Activated naive CD8-positive, alpha-beta T cell (primary cell): ENCODE measurements around the gene PCDH9.
"Not testable (repeated sequence)": the region's sequence is repeated elsewhere in the genome, so short reads cannot be mapped to it uniquely, and the experiment has no call there.

ENCODE experiments used
- H3K27ac Mint-ChIP-seq: one replicate; pipeline ENCODE4 v1.8.0; 2021; ENCODE audit warnings: mixed read lengths
- H3K27me3 Mint-ChIP-seq: one replicate; pipeline ENCODE4 v1.8.0; 2021; ENCODE audit warnings: mixed read lengths
- H3K36me3 Mint-ChIP-seq: one replicate; pipeline ENCODE4 v1.8.0; 2021; ENCODE audit warnings: mixed read lengths
- H3K4me1 Mint-ChIP-seq: one replicate; pipeline ENCODE4 v1.8.0; 2021; ENCODE audit warnings: low read depth, mixed read lengths
- H3K4me3 Mint-ChIP-seq: one replicate; pipeline ENCODE4 v1.8.0; 2021; ENCODE audit warnings: mild to moderate bottlenecking, mixed read lengths
- H3K9me3 Mint-ChIP-seq: one replicate; pipeline ENCODE4 v1.8.0; 2021; ENCODE audit warnings: low read depth, mixed read lengths

The PCDH9 gene

DNA sequence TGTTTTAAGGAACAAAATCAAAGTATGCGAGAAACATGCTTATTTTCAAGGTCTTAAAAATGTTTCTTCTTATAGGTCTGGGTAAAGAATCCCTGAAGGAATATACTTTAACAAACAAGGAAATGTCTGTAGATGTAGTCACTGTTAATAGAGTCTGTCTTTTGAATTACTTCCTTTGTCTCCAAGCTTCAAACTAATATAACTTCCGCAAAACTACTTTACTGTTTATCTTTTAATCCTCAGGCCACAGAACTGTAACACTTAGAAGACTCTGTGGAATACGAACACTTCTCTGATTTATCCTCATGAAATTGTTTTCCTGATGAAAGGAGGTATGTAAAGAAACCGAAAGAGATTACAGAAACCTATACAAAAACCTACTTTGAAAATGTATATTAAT, 316.0 kb downstream of the PCDH9 start:
- peaks cover 6% of the 10 kb centered on the region for H3K4me1 Mint-ChIP-seq
- no peak overlapping the region for H3K27ac Mint-ChIP-seq
- H3K4me3 Mint-ChIP-seq = no peak overlapping the region
- H3K36me3 Mint-ChIP-seq = no peaks in the 10 kb centered on the region
- H3K27me3 Mint-ChIP-seq = no peaks in the 10 kb centered on the region
- no peaks in the 10 kb centered on the region for H3K9me3 Mint-ChIP-seq

DNA sequence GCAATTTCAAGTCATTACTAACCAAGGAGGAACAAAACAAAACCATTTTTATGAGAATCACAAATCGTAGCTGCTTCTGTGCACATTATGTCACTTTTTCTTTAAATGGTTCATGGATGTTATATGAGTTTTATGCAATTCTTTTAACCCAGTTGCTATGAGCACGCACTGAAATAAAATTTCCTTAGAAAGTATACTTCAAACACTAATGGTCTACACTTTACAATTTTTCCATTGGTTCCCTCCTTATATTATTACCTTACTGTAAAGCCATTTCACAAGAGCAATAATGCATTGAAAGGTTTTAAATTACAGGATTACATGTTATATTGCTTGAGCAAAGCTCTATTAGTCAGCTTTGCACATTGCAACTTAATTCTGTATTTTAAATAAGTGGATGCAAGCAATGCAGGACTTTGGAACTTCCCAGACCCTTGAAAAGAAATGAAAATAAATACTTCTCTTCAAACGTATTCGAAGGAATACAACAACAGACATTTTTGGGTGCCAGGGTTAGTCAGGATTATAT, 318.7 kb downstream of the PCDH9 start:
- Mint-ChIP-seq H3K4me3 (no peak overlapping the region), H3K4me1 (peaks cover 6% of the 10 kb centered on the region), H3K9me3 (no peaks in the 10 kb centered on the region), H3K27me3 (no peaks in the 10 kb centered on the region), H3K27ac (no peak overlapping the region), H3K36me3 (no peaks in the 10 kb centered on the region)

DNA sequence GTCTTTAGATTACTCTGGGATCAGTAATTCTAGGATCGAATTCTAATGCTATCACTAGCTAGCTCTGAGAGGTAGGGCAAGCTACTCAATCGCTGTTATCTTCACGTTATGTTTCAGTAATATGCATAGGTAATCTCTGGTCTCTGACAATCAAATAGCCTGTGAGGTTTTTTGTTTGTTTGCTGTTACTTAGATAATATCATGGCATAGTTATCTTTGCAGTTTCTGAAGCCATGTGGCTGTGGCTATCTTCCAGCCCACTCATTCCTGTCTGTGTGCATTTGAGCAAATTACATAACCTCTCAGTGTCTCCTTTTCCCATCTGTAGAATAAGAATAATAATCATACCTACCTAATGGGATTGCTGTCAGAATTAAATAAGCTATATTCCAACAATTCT, 330.2 kb downstream of the PCDH9 start:
- Mint-ChIP-seq H3K9me3 (no peaks in the 10 kb centered on the region), H3K27ac (no peak overlapping the region), H3K27me3 (no peaks in the 10 kb centered on the region), H3K4me3 (no peak overlapping the region), H3K36me3 (no peaks in the 10 kb centered on the region), H3K4me1 (no peaks in the 10 kb centered on the region)

DNA sequence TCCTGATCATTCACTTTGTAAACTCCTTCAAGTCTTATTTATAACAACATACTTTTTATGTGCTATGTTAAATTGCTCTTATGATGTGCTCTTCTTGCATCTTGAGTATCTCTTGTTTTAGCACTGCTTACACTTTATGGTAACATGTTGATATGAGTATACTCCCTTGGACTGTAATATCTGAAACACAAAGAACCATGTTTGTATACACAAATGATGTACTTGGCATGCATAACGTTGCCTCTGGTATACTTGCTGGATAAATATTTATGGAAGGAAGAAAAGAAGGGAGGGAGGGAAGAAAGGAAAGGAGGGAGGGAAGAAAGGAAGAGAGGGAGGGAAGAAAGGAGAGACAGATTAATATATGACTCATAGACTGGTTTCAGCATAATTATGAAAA, 333.2 kb downstream of the PCDH9 start:
- no peak overlapping the region for H3K27ac Mint-ChIP-seq
- no peaks in the 10 kb centered on the region for H3K4me1 Mint-ChIP-seq
- no peak overlapping the region for H3K4me3 Mint-ChIP-seq
- H3K36me3 Mint-ChIP-seq = no peaks in the 10 kb centered on the region
- no peaks in the 10 kb centered on the region for H3K9me3 Mint-ChIP-seq
- no peaks in the 10 kb centered on the region for H3K27me3 Mint-ChIP-seq

DNA sequence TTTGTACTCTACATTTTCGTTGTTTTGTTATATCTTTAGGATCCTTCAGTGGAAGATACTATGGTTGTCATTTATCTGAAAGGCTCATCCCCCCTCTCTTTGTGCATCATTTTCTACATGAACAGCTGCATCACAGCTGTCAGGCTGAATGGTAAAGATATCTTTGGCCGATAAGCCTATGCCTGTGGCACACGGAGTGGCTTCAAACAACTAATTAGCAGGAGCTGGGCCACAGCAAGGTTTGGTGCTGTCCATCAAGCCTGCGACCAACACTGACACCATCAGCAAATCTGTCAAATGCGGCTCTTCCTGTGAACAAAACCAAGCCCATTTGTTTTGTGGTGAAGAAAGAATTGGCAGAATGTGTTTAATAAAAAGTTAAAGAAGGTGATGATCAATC, 334.4 kb downstream of the PCDH9 start:
- no peaks in the 10 kb centered on the region for H3K36me3 Mint-ChIP-seq
- H3K4me3 Mint-ChIP-seq = no peak overlapping the region
- no peaks in the 10 kb centered on the region for H3K4me1 Mint-ChIP-seq
- no peaks in the 10 kb centered on the region for H3K9me3 Mint-ChIP-seq
- no peaks in the 10 kb centered on the region for H3K27me3 Mint-ChIP-seq
- H3K27ac Mint-ChIP-seq = no peak overlapping the region

DNA sequence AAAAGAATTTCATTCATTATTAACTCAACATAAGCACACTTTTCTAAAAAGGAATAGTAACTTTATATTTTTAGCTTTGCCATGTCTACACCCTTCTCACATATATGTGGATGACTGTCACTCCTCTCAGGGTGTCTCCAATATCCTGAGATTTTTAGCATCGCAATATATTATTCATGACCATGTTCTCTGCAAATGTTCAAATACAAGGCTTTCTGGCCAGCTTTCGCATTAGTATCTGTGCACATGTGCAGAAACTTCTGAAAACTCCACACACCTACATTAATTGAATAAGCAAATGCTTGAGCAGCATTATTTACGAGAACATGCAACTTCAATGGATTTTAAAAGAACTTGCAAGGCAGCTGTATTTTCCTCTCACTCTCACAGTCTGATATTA, 334.8 kb downstream of the PCDH9 start:
- Mint-ChIP-seq H3K36me3 (no peaks in the 10 kb centered on the region), H3K4me1 (no peaks in the 10 kb centered on the region), H3K27me3 (no peaks in the 10 kb centered on the region), H3K9me3 (no peaks in the 10 kb centered on the region), H3K4me3 (no peak overlapping the region), H3K27ac (no peak overlapping the region)

DNA sequence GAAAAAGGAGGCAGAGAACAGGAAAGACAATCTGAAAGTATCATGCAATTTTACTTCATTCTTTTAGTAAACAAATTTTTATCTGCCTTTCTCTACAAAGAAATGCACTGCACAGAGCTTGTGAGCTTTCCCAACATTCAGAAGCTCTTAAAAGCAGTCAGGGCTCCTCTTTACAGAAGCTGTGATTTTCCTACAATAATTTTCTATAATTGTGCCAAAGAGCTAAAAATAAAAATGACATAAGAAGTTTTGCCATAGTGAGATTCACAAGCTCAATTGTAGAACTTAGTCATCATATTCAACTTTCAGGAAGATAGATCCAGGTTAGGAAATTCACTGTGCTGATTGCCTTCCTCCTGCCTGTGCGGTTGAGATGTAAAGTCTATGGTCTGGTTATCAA, 341.4 kb downstream of the PCDH9 start:
- Mint-ChIP-seq H3K27me3 (no peaks in the 10 kb centered on the region), H3K4me3 (no peak overlapping the region), H3K36me3 (no peaks in the 10 kb centered on the region), H3K9me3 (no peaks in the 10 kb centered on the region), H3K4me1 (no peaks in the 10 kb centered on the region), H3K27ac (no peak overlapping the region)

DNA sequence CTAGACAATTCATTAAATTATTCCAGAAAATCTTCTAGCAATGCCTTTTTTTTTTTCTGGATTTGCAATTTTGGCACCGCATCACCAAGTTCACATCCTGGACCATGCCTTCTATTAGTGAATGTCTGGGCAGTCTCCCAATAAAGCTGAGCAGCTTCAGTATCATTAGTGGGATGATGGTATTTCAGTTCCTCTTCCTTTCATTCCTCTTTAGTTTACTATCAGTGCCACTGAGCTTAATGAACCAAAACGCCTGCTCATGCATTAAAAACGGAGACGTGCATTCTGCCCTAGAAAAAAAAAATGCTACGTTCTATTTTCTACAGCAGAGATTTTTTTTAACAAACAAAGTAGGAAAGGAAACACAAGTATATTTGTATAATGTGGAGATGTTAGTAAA, 343.0 kb downstream of the PCDH9 start:
- Mint-ChIP-seq H3K4me1 (no peaks in the 10 kb centered on the region), H3K36me3 (no peaks in the 10 kb centered on the region), H3K4me3 (no peak overlapping the region), H3K27ac (no peak overlapping the region), H3K27me3 (no peaks in the 10 kb centered on the region), H3K9me3 (no peaks in the 10 kb centered on the region)

DNA sequence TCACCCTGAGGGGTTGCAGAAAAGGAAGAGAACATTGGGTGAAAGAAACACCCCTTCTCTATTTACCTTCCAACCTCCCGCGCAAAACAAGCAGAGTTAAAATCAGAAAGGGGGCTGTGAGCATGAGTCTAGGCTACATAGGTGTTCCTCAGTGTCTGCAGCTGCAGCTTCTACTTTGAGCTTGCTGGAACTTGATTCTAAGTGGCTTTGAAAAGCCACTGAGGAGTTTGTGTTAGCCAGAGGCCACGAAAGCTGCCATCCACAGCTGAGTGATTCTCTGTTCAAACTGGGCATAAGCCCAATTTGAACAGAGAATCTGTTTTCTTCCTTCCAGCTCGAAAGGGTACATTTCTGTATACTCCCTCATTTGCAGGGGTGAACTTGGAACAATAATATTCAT, 343.9 kb downstream of the PCDH9 start:
- Mint-ChIP-seq H3K36me3 (no peaks in the 10 kb centered on the region), H3K27ac (no peak overlapping the region), H3K27me3 (no peaks in the 10 kb centered on the region), H3K4me3 (no peak overlapping the region), H3K9me3 (no peaks in the 10 kb centered on the region), H3K4me1 (no peaks in the 10 kb centered on the region)

DNA sequence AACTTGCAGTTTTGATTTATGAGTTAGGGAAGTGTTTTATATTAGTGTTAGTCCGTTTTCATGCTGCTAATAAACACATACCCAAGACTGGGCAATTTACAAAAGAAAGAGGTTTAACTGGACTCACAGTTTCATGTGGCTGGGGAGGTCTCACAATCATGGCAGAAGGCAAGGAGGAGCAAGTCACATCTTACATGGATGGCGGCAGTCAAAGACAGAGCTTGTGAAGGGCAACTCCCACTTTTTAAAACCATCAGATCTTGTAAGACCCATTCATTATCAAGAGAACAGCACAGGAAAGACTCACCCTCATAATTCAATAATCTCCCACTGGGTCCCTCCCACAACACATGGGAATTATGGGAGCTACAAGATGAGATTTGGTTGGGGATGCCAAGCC, 349.0 kb downstream of the PCDH9 start:
- H3K27ac Mint-ChIP-seq = not testable (repeated sequence)

DNA sequence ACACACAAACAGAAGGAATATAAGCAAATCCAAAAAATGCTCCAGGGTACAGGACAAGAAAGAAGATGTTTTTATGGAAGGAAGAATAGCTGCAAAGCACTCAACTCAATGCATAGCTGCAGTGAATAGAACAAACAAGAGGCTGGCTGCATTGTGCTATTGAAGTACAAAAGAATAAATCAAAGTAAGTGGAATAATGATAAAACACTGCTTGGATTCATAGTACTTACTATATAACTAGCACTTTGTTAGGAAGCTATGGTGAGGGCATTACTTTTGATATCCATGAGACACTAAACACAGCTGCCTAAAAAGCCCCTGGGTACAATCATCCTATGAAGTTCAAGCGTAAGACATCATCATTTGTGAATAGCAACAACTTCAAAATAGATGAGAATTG, 350.1 kb downstream of the PCDH9 start:
- H3K36me3 Mint-ChIP-seq = no peaks in the 10 kb centered on the region
- H3K9me3 Mint-ChIP-seq = no peaks in the 10 kb centered on the region
- H3K4me3 Mint-ChIP-seq = no peak overlapping the region
- H3K27me3 Mint-ChIP-seq = no peaks in the 10 kb centered on the region
- no peaks in the 10 kb centered on the region for H3K4me1 Mint-ChIP-seq
- H3K27ac Mint-ChIP-seq = no peak overlapping the region

More for the DNA sequence above, 349.0 kb downstream of the PCDH9 start:
- not testable (repeated sequence) for H3K27me3 Mint-ChIP-seq, H3K4me1 Mint-ChIP-seq, H3K36me3 Mint-ChIP-seq, H3K4me3 Mint-ChIP-seq, H3K9me3 Mint-ChIP-seq

DNA sequence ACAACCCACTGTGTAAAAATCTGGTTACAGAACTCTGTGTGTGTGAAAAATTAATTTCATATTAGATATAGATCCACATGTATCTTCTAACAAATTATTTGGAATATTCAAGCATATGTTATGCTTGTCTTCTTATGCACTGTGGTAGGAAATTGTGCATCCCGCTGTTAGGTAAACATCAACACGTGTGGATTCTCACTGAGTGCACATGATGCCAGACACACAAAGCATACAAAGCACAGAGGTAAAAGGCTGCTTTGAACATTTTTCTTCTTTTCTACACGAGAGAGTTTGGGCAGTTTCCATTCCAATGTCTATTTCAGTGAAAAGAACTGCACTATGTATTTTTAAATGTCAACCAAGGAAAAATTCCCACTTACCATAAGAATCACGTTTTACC, 354.9 kb downstream of the PCDH9 start:
- no peaks in the 10 kb centered on the region for H3K4me1 Mint-ChIP-seq
- H3K9me3 Mint-ChIP-seq = peaks cover 4% of the 10 kb centered on the region
- no peaks in the 10 kb centered on the region for H3K27me3 Mint-ChIP-seq
- no peak overlapping the region for H3K27ac Mint-ChIP-seq
- H3K36me3 Mint-ChIP-seq = no peaks in the 10 kb centered on the region
- no peak overlapping the region for H3K4me3 Mint-ChIP-seq

DNA sequence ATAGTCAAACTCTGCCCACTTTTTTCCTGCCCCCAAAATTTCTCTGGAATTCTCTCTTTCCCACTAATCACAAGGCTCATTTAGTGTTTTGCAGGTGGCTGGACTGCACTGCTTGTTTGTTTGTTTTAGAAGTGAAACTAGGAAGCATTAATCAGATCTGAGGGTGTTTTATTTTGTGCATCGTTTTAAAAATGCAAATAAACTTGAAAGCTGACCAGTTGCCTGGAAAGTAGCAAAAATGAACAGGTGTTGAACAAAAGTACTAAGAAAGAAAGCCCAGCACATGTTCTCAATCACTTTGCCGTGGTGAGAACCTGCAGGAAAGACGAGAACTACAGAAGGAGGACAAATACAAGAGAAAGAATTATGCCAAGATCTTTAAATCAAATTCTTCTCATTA, 365.5 kb downstream of the PCDH9 start:
- Mint-ChIP-seq H3K36me3 (no peaks in the 10 kb centered on the region), H3K9me3 (no peaks in the 10 kb centered on the region), H3K27me3 (no peaks in the 10 kb centered on the region), H3K27ac (no peak overlapping the region), H3K4me1 (no peaks in the 10 kb centered on the region), H3K4me3 (no peak overlapping the region)

DNA sequence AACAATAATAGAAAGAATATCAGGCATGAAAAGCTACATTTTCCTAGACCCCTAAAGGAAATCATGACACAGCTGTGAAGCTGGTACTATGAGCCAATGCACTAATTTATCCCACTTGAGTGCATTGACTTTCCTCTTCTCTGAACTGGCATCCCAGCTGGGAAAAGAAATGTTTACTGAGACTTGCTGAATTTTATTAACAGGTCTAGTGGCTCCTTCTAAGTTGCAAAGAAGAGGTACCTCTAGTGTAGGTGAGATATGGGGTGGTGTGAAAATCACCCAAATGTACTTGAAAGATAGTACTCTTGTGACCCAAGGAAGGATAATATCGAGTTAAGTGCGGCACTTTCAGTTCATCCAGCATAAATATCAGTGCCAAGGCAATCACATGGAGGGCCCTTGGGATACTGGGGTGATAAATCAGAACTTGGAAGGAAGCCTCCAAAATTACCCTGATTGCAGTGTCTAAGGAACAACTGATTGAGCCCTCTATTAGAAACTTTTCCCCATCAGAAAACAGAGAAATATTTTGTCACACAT, 369.2 kb downstream of the PCDH9 start:
- H3K27me3 Mint-ChIP-seq = no peaks in the 10 kb centered on the region
- peaks cover 3% of the 10 kb centered on the region for H3K9me3 Mint-ChIP-seq
- H3K27ac Mint-ChIP-seq = no peak overlapping the region
- H3K4me1 Mint-ChIP-seq = no peaks in the 10 kb centered on the region
- no peak overlapping the region for H3K4me3 Mint-ChIP-seq
- H3K36me3 Mint-ChIP-seq = no peaks in the 10 kb centered on the region

DNA sequence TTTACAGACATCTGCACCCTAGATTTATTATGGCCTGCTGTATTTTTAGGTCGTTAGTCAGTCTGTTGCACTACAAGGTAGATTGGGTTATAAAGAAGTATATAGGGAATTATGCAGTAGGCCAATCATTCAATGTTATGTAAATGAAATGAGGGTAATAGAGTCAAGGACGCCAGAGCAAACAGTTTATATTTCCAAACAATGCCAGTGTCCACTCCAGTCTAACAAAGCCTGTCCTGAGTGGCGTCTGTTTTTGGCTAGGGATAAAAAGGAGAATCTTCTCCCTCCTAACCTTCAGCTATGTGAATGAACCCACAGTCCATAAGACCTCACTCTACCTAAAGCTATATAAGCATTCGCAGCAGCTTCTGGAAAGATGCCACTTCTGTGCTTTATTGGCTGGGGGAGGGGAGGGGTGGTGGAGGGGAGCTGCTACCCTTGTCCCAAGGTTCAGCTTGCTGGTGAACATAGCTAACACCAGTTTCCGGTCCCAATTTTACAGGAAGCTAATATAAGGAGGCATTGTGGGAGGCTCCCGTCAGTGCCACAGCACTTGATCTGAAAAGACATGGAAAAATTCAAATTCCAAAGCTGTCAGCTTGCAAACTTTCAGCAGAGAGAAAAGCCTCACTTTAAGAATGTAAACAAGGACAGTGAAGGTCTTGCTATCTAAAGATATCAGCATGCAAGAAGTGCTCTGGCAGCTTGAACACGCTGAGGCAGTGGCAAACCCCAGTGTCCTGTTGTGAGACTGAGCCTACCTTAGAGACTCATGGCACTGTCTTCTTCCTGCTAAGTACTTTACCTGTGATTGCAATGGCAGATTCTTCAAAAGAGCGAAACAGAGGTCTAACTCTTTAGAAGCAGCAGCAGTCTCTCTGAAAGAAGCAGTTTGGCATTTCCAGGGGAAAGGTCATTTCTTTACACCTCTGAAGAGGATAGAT, 369.9 kb downstream of the PCDH9 start:
- H3K4me1 Mint-ChIP-seq = no peaks in the 10 kb centered on the region
- peaks cover 3% of the 10 kb centered on the region for H3K9me3 Mint-ChIP-seq
- H3K27ac Mint-ChIP-seq = no peak overlapping the region
- H3K36me3 Mint-ChIP-seq = no peaks in the 10 kb centered on the region
- H3K27me3 Mint-ChIP-seq = no peaks in the 10 kb centered on the region
- no peak overlapping the region for H3K4me3 Mint-ChIP-seq

DNA sequence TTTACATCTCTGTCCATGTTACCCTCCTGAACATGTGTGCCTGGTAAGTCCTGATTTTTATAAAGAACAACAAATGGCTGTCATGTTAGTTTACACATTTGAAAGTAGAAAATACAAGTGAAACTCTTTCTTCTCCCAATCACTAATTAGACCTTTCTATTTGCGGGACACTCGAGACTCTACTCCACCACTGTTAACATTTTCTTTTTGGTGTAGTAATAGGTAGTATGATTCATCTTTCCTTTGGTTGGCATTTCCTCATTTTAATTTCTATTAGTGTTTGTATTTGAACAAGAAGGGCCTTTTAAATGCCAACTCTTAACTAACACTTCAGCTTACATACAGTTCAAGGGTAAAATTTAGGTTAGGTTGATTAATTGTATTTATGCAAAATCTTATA, 371.1 kb downstream of the PCDH9 start:
- Mint-ChIP-seq H3K4me3 (no peak overlapping the region), H3K27ac (no peak overlapping the region)

More for the DNA sequence above, 371.1 kb downstream of the PCDH9 start:
- H3K4me1 Mint-ChIP-seq = no peaks in the 10 kb centered on the region
- H3K27me3 Mint-ChIP-seq = no peaks in the 10 kb centered on the region
- H3K9me3 Mint-ChIP-seq = peaks cover 3% of the 10 kb centered on the region
- no peaks in the 10 kb centered on the region for H3K36me3 Mint-ChIP-seq
